GM19238 (cell line): ENCODE data around the gene TBC1D19.
"Not testable (repeated sequence)": the region's sequence is repeated elsewhere in the genome, so short reads cannot be mapped to it uniquely, and the experiment has no call there.

ENCODE experiments used
- DNase-seq: peaks from one replicate; pipeline ENCODE4 v3.0.0; 2011; ENCODE audit warnings: low spot score; ENCODE audit not compliant: insufficient read length

TBC1D19 gene

GRCh38 chr4:26583865-26584652 is at the start of gene TBC1D19:
TBC1D19 (plus strand) TSS chr4:26584084; CDS start chr4:26584194, 110 bp downstream.
- DNase-seq: peak; percentile 81

GRCh38 chr4:26542991-26543390 is 40.9 kb upstream of the TBC1D19 start:
- DNase-seq: no peak

GRCh38 chr4:26544421-26544820 is 39.5 kb upstream of the TBC1D19 start:
- no peak for DNase-seq

GRCh38 chr4:26548379-26548778 is 35.5 kb upstream of the TBC1D19 start:
- not testable (repeated sequence) for DNase-seq

GRCh38 chr4:26557164-26557563 is 26.7 kb upstream of the TBC1D19 start:
- no peak for DNase-seq

- no peak for DNase-seq
Measured at GRCh38 chr4:26558166-26558895, 25.6 kb upstream of the TBC1D19 start.

GRCh38 chr4:26566133-26566532 is 17.8 kb upstream of the TBC1D19 start:
- DNase-seq: no peak

- DNase-seq: no peak
Measured at GRCh38 chr4:26568446-26568994, 15.4 kb upstream of the TBC1D19 start.

GRCh38 chr4:26570596-26570995 is 13.3 kb upstream of the TBC1D19 start:
- DNase-seq: no peak

- DNase-seq: no peak
Measured at GRCh38 chr4:26573389-26573794, 10.5 kb upstream of the TBC1D19 start.

- no peak for DNase-seq
Measured at GRCh38 chr4:26574563-26574962, 9.3 kb upstream of the TBC1D19 start.

- DNase-seq: no peak
Measured at GRCh38 chr4:26576231-26576739, 7.6 kb upstream of the TBC1D19 start.

GRCh38 chr4:26577066-26577465 is 6.8 kb upstream of the TBC1D19 start:
- DNase-seq: no peak

- DNase-seq: no peak
Measured at GRCh38 chr4:26579169-26579568, 4.7 kb upstream of the TBC1D19 start.

GRCh38 chr4:26581341-26581740 is 2.5 kb upstream of the TBC1D19 start:
- not testable (repeated sequence) for DNase-seq

GRCh38 chr4:26583538-26583864 is 383 bp upstream of the TBC1D19 start:
- no peak for DNase-seq

- DNase-seq: no peak
Measured at GRCh38 chr4:26584725-26585124, 841 bp downstream of the TBC1D19 start.

GRCh38 chr4:26589705-26590104 is 5.8 kb downstream of the TBC1D19 start:
- no peak for DNase-seq

GRCh38 chr4:26590639-26591038 is 6.8 kb downstream of the TBC1D19 start:
- no peak for DNase-seq

- DNase-seq: not testable (repeated sequence)
Measured at GRCh38 chr4:26593557-26593956, 9.7 kb downstream of the TBC1D19 start.

GRCh38 chr4:26594371-26594770 is 10.5 kb downstream of the TBC1D19 start:
- DNase-seq: no peak

- DNase-seq: no peak
Measured at GRCh38 chr4:26594778-26595177, 10.9 kb downstream of the TBC1D19 start.
